ENCODE data around the gene EYS. TPM values are rescaled to one million over a fixed set of nuclear protein-coding genes. Genes with fewer than 3 reads are reported as not detected.

The EYS gene
- total and polyA plus RNA-seq, 8 donors, result 0.03 to 0.25 (median 0.13) TPM

GRCh38 chr6:65285275-65285674 is 421.8 kb downstream of the EYS start:
- no peak overlapping the region for H3K4me3 ChIP-seq
- intact Hi-C loops (cut with DNase I), result no loop called here
- no peaks in the 10 kb centered on the region for H3K9me3 ChIP-seq
- H3K27ac ChIP-seq, result no peak overlapping the region
- H3K36me3 ChIP-seq, result no peaks in the 10 kb centered on the region
- no peaks in the 10 kb centered on the region for H3K27me3 ChIP-seq
- no peak for TF ChIP-seq CTCF (IDR thresholded peaks at IDR 0.05)
- no peaks in the 10 kb centered on the region for H3K4me1 ChIP-seq
- DNase-seq (no peak), FAIRE-seq (no peak), ATAC-seq (no peak)

GRCh38 chr6:65280060-65280459 is 427.0 kb downstream of the EYS start:
- intact Hi-C loops (cut with DNase I), result no loop called here
- H3K27ac ChIP-seq, result no peak overlapping the region
- DNase-seq, result no peak
- no peaks in the 10 kb centered on the region for H3K36me3 ChIP-seq
- 82 to 88% methylated on average over 3 of the region's 3 CpGs for WGBS, 2 donors
- H3K4me3 ChIP-seq, result no peak overlapping the region
- no peak for ATAC-seq
- H3K9me3 ChIP-seq, result no peaks in the 10 kb centered on the region
- FAIRE-seq, result no peak
- H3K4me1 ChIP-seq, result no peaks in the 10 kb centered on the region
- H3K27me3 ChIP-seq, result no peaks in the 10 kb centered on the region
- no peak for TF ChIP-seq CTCF (IDR thresholded peaks at IDR 0.05)

GRCh38 chr6:65262241-65262640 is 444.8 kb downstream of the EYS start:
- 55 to 68% methylated on average over 3 of the region's 3 CpGs for WGBS, 2 donors
- DNase-seq (no peak), ATAC-seq (no peak), FAIRE-seq (no peak)
- H3K9me3 ChIP-seq, result no peaks in the 10 kb centered on the region
- H3K27me3 ChIP-seq, result no peaks in the 10 kb centered on the region
- no peaks in the 10 kb centered on the region for H3K4me1 ChIP-seq
- H3K27ac ChIP-seq, result no peak overlapping the region
- H3K36me3 ChIP-seq, result no peaks in the 10 kb centered on the region
- no peak for TF ChIP-seq CTCF (IDR thresholded peaks at IDR 0.05)
- H3K4me3 ChIP-seq, result no peak overlapping the region
- intact Hi-C loops (cut with DNase I), result no loop called here

- TF ChIP-seq CTCF (IDR thresholded peaks at IDR 0.05), result no peak
- H3K4me1 ChIP-seq, result no peaks in the 10 kb centered on the region
- intact Hi-C loops (cut with DNase I), result no loop called here
- no peak for ATAC-seq
- no peak overlapping the region for H3K27ac ChIP-seq
- no peak for FAIRE-seq
- no peak for DNase-seq
- H3K27me3 ChIP-seq, result no peaks in the 10 kb centered on the region
- H3K36me3 ChIP-seq, result no peaks in the 10 kb centered on the region
- no peak overlapping the region for H3K4me3 ChIP-seq
- no peaks in the 10 kb centered on the region for H3K9me3 ChIP-seq
- WGBS, 2 donors, result 77 to 79% methylated on average over 5 of the region's 5 CpGs
Observed at GRCh38 chr6:65259982-65260381, 447.0 kb downstream of the EYS start.

- H3K36me3 ChIP-seq, result no peaks in the 10 kb centered on the region
- FAIRE-seq (no peak), DNase-seq (no peak), ATAC-seq (no peak)
- no peaks in the 10 kb centered on the region for H3K4me1 ChIP-seq
- no peak for TF ChIP-seq CTCF (IDR thresholded peaks at IDR 0.05)
- 84 to 88% methylated on average over 1 of the region's 1 CpG for WGBS, 2 donors
- no peaks in the 10 kb centered on the region for H3K9me3 ChIP-seq
- no peak overlapping the region for H3K4me3 ChIP-seq
- H3K27me3 ChIP-seq, result no peaks in the 10 kb centered on the region
- intact Hi-C loops (cut with DNase I), result no loop called here
- no peak overlapping the region for H3K27ac ChIP-seq
Observed at GRCh38 chr6:65259059-65259458, 448.0 kb downstream of the EYS start.
